Prostate gland (tissue), 2 donors: ENCODE data around the gene RYR2. TPM values are rescaled to one million over a fixed set of nuclear protein-coding genes. Genes with fewer than 3 reads are reported as not detected.

Source experiments
- DNase-seq: peaks from one replicate; pipeline ENCODE4 v3.0.0-alpha.2; 2019; ENCODE audit warnings: low spot score
- H3K27ac ChIP-seq, 2 donors: fragments of 200-600 bp; sonication (generic); 2 replicates each; pipeline ENCODE4 v1.5.1; 2017 to 2019
- H3K27me3 ChIP-seq: fragments of 200-600 bp; sonication (generic); replicated peaks from 2 replicates; pipeline ENCODE4 v1.5.1; 2019; ENCODE audit not compliant: insufficient read depth
- H3K36me3 ChIP-seq, 2 donors: fragments of 200-600 bp; sonication (generic); 1 replicate in 1 of 2; 2 replicates in 1 of 2; pipeline versions ENCODE4 v1.5.1 to v1.8.1; 2017 to 2019
- H3K4me1 ChIP-seq: fragments of 200-600 bp; sonication (generic); replicated peaks from 2 replicates; pipeline ENCODE4 v1.5.1; 2019
- H3K4me3 ChIP-seq, 2 donors: fragments of 200-600 bp; sonication (generic); 2 replicates each; pipeline ENCODE4 v1.5.1; 2017 to 2019
- H3K9me3 ChIP-seq: fragments of 200-600 bp; sonication (generic); 2 replicates; pipeline ENCODE4 v1.5.1; 2017
- POLR2A ChIP-seq: fragments of 450-650 bp; IDR thresholded peaks from one replicate; pipeline ENCODE4 v1.6.1; 2016; ENCODE audit warnings: antibody characterized with exemption, mild to moderate bottlenecking
- POLR2AphosphoS5 ChIP-seq: sonication (generic); formaldehyde crosslinking; IDR thresholded peaks from one replicate; pipeline ENCODE4 v1.6.1; 2017; ENCODE audit warnings: antibody characterized with exemption
- WGBS: methylation state at CpG from one replicate; pipeline ENCODE4 v1.1.5; 2018; 5-methylcytosine and 5-hydroxymethylcytosine counted together
- intact Hi-C: fragments of 100-400 bp; cut with DNase I; formaldehyde crosslinking; loops from one replicate; pipeline ENCODE4 v1.14.2; 2022
- total RNA-seq, 2 donors: library from RNA; depleted of rRNA; stranded (reverse); fragments of >200 nt; gene quantifications; one replicate each; pipeline ENCODE4 v1.1.0, GENCODE V29; 2016
- TF ChIP-seq, protein P1 (sequence below), 4 experiments: fragments of 200-600 bp in 2 of 4; fragments of 450-650 bp in 2 of 4; sonication (generic) in 2 of 4; IDR thresholded peaks; 1 replicate in 3 of 4; 2 replicates in 1 of 4; pipeline ENCODE4 v1.5.1; 2016 to 2019; ENCODE audit warnings: antibody characterized with exemption in 4 of 4, mild to moderate bottlenecking in 2 of 4, moderate library complexity in 2 of 4

The RYR2 gene
- total RNA-seq, 2 donors from 2014 or later = 2.9 to 6.7 TPM

- intact Hi-C loops = loop anchor here (2.0 to 10.0 kb wide), 3 partner anchors 202 to 344 kb away; no protein-coding TSS in a partner anchor
- H3K27me3 ChIP-seq = peaks cover 8% of the 10 kb centered on the region
- H3K36me3 ChIP-seq = no peaks in the 10 kb centered on the region
- peak overlapping the region; percentile 27 to 39 for H3K4me3 ChIP-seq
- no peaks in the 10 kb centered on the region for H3K9me3 ChIP-seq
- H3K4me1 ChIP-seq = no peaks in the 10 kb centered on the region
- no peak for DNase-seq
- H3K27ac ChIP-seq = no peak overlapping the region
- 2% methylated on average over 38 of the region's 41 CpGs for WGBS
- TF ChIP-seq, protein P1, sequence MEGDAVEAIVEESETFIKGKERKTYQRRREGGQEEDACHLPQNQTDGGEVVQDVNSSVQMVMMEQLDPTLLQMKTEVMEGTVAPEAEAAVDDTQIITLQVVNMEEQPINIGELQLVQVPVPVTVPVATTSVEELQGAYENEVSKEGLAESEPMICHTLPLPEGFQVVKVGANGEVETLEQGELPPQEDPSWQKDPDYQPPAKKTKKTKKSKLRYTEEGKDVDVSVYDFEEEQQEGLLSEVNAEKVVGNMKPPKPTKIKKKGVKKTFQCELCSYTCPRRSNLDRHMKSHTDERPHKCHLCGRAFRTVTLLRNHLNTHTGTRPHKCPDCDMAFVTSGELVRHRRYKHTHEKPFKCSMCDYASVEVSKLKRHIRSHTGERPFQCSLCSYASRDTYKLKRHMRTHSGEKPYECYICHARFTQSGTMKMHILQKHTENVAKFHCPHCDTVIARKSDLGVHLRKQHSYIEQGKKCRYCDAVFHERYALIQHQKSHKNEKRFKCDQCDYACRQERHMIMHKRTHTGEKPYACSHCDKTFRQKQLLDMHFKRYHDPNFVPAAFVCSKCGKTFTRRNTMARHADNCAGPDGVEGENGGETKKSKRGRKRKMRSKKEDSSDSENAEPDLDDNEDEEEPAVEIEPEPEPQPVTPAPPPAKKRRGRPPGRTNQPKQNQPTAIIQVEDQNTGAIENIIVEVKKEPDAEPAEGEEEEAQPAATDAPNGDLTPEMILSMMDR (IDR thresholded peaks at IDR 0.05) = no peak
- TF ChIP-seq POLR2AphosphoS5 = no peak
Observed at GRCh38 chr1:237042526-237042891, 525 bp downstream of the RYR2 start.

- no peak for DNase-seq
- H3K27me3 ChIP-seq = peaks cover 8% of the 10 kb centered on the region
- no peak overlapping the region for H3K27ac ChIP-seq
- no peaks in the 10 kb centered on the region for H3K4me1 ChIP-seq
- intact Hi-C loops = loop anchor here (2.0 to 10.0 kb wide), 3 partner anchors 202 to 344 kb away; no protein-coding TSS in a partner anchor
- H3K9me3 ChIP-seq = no peaks in the 10 kb centered on the region
- WGBS = 1% methylated on average over 55 of the region's 55 CpGs
- TF ChIP-seq POLR2AphosphoS5 = no peak
- TF ChIP-seq, protein P1 (IDR thresholded peaks at IDR 0.05) = no peak
- no peak for TF ChIP-seq POLR2A
- no peaks in the 10 kb centered on the region for H3K36me3 ChIP-seq
- H3K4me3 ChIP-seq = peak overlapping the region; percentile 27 to 39
Observed at GRCh38 chr1:237042892-237043576, 1.1 kb downstream of the RYR2 start.

GRCh38 chr1:237043846-237044636 lies 2.1 kb downstream of the RYR2 start:
- Histone ChIP-seq H3K4me3 (no peak overlapping the region), H3K9me3 (no peaks in the 10 kb centered on the region), H3K4me1 (no peaks in the 10 kb centered on the region), H3K36me3 (no peaks in the 10 kb centered on the region), H3K27me3 (peaks cover 8% of the 10 kb centered on the region), H3K27ac (no peak overlapping the region)
- intact Hi-C loops = loop anchor here (2.0 to 10.0 kb wide), 3 partner anchors 201 to 343 kb away; no protein-coding TSS in a partner anchor
- TF ChIP-seq POLR2AphosphoS5 (no peak), POLR2A (no peak)
- TF ChIP-seq, protein P1 (IDR thresholded peaks at IDR 0.05) = no peak
- 17% methylated on average over 14 of the region's 14 CpGs for WGBS
- DNase-seq = no peak

DNA sequence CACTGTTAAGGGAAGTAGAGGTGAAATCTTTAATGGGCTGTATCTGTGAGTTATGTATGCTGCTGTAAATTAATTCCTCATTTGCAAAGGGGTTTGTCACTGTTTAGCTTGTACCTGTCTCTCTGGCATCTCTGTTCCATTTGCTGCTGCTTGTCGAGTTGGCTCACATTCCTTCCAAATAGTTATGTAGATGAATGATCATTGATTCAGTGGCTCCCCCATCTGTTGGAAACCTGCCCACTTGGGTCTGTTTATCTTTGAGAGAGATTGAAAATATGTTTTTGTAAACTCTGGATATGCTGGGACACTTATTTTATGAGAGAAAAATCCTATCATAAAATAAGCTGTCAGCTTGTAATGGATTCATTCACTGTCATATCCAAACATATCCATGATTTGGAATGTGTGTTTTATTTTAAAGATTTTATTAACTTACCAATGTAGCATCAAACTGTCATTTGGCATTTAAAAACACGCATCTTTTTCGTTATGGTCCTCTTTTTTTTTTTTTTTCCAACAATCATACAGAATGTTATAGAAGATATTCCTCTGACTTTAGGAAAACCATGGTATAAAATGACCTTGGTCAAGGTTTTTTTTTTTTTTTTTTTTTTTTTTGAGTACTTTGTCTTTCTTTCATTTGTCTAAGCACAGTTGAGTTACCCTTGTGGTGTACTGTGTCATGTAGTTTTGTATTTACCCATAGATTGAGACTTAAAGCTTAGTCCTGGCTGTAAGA lies 3.5 kb downstream of the RYR2 start:
- no peaks in the 10 kb centered on the region for H3K36me3 ChIP-seq
- H3K4me3 ChIP-seq = no peak overlapping the region
- no peak overlapping the region for H3K27ac ChIP-seq
- H3K27me3 ChIP-seq = peaks cover 8% of the 10 kb centered on the region
- WGBS = 25% methylated on average over 3 of the region's 3 CpGs
- H3K4me1 ChIP-seq = no peaks in the 10 kb centered on the region
- DNase-seq = no peak
- intact Hi-C loops = loop anchor here (5.0 to 10.0 kb wide), 3 partner anchors 33 to 249 kb away; no protein-coding TSS in a partner anchor
- H3K9me3 ChIP-seq = no peaks in the 10 kb centered on the region
- TF ChIP-seq, protein P1 (IDR thresholded peaks at IDR 0.05) = no peak
- no peak for TF ChIP-seq POLR2AphosphoS5
- no peak for TF ChIP-seq POLR2A
